Activated gamma-delta T cell treated with anti-CD3 and anti-CD28 coated beads, Interleukin-2, amount 50 U/mL, for 16 hours (primary cell): ENCODE data around the gene OR51B4.
"Not testable (repeated sequence)": the region's sequence is repeated elsewhere in the genome, so short reads cannot be mapped to it uniquely, and the experiment has no call there.

Experiments used
- DNase-seq: peaks from one replicate; pipeline ENCODE4 v3.0.0-alpha.2; 2020; ENCODE audit warnings: low read depth

OR51B4 gene, protein sequence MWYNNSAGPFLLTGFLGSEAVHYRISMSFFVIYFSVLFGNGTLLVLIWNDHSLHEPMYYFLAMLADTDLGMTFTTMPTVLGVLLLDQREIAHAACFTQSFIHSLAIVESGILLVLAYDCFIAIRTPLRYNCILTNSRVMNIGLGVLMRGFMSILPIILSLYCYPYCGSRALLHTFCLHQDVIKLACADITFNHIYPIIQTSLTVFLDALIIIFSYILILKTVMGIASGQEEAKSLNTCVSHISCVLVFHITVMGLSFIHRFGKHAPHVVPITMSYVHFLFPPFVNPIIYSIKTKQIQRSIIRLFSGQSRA

DNA sequence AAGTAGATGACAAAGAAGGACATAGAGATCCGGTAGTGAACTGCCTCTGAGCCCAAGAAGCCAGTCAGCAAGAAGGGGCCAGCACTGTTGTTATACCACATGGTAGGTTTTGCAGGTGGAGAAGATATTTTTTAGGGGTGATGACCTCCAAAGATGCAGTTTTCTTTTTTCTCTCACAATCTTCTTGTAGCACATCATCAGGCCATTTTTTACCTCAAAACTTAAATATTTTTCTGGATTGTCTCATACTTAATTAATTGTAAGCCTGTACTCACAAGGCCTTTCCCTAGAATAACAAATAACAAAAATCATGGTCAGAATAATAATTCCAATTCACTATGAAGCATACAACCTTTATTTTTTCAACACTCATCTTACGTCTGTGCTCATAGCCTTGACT is at the start of gene OR51B4:
TSS of gene OR51B4 (minus strand) at position 101 of the 400 bp plus-strand sequence. CDS start at position 101, 0 bp downstream.
- no peak for DNase-seq

DNA sequence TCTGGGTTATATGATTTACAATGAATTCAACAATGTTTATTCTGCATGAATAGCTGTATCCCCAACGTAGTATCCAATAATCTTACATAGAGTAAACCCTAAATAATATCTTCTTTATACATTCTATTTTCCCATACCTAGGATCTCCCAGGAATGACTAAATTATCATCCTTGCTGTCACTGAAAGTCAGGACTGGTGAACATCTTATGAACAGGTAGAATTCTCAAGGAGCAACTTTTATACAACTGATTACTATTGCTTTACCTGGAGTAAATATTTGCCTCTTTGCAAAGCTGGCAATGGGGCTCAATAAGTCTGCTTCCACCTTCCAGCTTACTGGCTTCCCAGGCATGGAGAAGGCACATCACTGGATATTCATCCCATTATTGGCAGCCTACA is 49.5 kb upstream of the OR51B4 start, which contains the start of gene OR51B6:
TSS of gene OR51B6 (plus strand) at position 301 of the 400 bp plus-strand sequence. CDS start at position 301, 0 bp downstream.
- DNase-seq: no peak

DNA sequence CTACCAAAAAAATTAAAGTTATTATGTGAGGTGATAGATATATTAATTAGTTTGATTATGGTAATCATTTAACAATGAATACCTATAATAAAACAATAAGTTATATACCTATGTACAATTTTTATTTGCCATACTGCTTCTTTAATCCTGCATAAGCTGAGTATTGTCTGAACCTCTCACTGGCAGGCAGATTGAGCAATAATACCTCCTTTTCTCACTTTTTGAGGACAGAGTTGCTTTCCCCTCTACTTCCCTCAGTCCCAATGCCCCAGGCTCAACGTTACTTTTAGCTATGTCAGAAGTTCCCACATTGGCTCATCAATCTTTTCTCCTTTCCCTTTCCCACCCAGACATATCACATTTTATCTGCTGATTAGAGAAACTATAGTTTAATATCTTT is 47.8 kb upstream of the OR51B4 start:
- no peak for DNase-seq

DNA sequence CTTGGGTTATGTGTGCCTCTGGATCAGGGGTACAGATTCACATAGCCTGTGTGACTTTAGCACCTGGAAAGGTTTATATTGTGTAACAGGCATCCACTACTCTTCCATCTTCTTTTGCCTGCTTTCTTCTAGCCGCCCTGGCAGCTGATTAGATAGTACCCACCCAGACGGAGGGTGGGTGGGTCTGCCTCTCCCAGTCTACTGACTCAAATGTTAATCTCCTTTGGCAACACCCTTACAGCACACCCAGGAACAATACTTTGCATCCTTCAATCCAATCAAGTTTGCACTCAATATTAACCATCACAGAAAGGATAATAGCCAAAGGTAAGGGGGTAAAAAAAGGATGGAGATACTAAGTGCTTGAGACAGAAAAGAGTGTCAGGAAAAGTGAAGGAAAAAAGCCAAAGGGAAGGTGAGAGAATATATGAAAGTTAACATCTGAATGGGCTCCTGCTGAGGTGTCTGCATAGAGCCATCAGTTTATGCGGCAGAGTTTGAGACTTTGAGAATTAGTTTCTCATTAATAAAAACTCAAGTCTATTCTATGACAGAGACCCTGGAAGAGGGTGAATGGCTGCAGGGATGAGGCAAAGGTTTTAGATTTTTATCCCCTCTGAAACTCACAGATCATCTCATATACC is 46.9 kb upstream of the OR51B4 start:
- no peak for DNase-seq

DNA sequence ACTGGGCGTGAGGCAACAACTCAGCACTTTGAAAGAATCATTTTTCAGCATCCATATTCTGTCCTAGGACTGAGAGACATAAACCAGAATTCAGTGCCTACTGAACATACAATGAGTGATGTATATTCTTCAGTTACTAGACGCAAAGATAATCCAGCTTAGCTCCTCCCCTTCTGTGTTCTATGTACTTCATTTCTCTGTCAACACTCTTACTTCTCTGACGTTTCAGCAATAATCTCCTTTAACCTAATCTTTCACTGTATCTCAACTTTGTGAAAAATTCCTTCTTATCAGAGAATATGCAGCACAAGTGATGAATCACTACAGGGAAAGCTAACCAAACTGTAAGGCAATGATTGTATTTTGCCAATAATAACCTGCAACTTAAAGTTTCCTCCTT is 44.1 kb upstream of the OR51B4 start:
- no peak for DNase-seq

DNA sequence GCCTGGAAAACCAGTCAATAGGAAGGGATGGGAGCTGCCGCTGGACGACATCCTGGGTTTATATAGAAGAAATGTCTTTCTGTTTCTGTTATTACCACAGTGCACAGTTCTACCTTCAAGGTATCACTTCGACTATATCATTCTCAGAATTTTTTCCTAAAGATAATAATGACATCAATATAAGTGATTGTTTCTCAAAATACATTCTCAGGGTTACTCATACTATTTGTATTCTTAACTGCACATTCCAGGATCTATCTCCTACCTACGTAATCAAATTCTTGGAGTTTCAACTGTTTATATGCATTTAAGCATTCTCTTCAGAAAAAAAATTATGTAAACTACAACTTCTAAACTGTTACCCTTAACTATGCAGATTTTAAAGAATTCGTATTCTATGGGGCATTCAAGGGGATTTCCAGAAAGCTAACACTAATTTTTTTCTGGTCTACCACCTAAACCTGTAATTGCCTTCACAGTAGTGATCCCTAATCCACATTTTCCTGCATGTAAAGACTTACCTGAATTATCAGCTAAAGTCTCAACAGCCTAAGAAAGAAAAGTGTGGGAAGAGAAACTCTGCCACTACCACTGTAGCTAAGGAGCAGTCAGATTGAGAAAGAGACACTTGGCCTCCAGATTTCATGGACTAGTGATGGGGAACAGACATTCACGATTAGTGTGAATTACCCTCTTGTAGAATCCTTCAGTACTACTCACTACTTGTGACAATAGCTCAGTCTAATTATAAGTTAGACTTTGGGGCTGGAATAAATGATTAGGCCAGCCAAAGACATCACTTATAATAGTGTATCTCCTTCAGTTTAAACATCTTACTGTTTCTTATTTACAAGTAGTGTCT is 42.0 kb upstream of the OR51B4 start, which contains the start of gene OR51B5:
TSS of gene OR51B5 (minus strand) at position 51 of the 862 bp plus-strand sequence. CDS start at position 51, 0 bp downstream.
- DNase-seq: no peak

DNA sequence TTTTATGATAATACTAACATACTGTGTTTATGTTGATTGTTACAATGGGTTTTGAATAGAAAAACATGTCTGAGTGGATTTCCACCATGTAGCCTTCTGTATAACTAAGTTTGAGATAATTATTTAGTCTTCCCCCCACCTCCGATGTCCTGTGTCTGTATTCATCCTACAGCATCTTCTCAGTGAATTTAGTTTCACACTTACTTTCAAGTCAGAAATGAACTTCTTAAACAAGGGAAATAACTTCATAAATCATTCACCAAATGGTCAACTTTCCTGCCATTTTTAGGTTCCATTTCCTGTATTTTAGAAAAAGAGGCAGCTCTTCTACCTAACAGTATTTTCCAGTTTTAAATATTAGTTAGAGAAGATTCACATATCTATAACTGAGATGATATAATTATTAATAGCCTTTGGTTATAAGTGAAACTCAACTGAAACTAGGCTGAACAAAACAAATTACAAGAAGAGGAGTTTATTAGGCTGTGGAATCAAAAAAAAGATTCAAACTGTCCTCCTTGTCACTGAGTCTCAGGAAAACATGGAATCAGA is 38.1 kb upstream of the OR51B4 start:
- DNase-seq: no peak

DNA sequence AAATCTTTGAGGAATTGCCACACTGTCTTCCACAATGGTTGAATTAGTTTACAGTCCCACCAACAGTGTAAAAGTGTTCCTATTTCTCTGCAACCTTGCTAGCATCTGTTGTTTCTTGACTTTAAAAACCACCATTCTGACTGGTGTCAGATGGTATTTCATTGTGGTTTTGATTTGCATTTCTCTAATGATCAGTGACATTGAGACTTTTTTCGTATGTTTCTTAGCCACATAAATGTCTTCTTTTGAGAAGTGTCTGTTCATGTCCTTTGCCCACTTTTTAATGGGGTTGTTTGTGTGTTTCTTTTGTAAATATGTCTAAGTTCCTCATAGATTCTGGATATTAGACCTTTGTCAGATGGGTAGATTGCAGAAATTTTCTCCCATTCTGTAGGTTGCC is 35.5 kb upstream of the OR51B4 start:
- not testable (repeated sequence) for DNase-seq

DNA sequence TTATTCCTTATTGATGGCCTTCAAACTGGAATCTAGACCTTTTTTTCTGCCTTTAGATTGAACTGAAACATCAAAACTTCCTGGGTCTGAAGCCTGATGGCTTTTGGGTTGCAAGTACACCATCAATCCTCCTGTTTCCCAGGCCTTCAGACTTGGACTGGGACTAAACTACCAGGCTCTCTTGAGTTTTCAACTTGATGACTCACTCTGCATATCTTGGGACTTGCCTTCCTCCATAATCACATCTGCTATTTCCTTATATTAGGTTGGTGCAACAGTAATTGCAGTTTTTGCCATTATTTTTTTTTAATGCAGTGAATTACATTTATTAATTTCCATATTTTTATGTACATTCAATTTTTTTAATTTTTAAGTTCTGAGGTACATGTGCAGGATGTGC is 34.6 kb upstream of the OR51B4 start:
- DNase-seq: no peak

DNA sequence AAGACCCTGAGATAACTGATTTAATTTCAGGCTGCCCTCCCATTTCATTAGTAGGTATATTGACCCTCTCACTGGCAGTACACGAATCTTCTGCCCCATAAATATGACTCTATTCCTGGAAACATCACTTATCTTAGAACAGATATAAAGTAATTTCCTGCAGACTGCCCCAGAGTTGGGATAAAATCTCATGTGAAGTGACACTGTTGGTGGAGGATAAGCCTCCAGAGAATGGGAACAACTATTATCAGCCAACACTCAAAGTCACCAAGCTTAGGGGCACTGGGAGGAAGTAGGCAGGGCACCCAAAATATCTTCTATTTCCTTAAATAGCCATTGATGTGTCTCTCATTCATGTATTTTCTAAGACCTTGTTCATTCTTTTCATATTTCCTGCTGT is 33.4 kb upstream of the OR51B4 start:
- DNase-seq: no peak

DNA sequence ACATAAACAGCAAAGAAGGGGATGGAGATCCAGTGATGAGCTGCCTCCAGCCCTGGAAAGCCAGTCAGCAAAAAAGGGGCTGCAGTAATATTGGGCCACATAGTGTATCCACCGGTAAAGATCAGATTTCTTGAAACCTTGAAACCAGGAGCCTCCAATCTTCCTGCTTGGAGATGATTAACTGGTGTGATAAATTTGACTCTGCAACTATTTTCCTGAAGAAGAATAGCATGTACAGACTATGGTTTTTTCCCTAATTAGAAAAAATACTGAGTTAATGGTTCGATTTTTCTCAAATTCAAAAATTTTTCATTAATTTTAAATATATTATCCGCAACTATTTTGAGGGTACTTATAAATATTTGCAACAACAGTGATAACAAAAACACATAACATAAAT is 22.5 kb upstream of the OR51B4 start, which contains the start of gene OR51B2:
TSS of gene OR51B2 (minus strand) at position 101 of the 400 bp plus-strand sequence. CDS start at position 101, 0 bp downstream.
- DNase-seq: no peak

DNA sequence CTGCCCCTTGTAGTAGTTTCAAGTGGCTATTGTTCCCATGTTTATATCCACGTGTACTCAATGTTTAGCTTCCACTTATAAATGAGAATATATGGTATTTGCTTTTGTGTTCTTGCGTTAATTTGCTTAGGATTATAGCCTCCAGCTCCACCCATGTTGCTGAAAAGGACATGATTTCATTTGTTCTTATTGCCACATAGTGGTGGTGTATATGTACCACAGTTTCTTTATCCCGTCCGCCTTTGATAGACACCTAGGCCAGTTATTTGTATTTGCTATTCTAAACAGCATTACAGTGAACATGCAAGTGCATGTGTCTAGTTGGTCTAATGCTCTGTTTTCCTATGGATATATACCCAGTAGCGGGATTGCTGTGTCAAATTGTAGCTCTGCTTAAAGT is 15.5 kb upstream of the OR51B4 start:
- DNase-seq: no peak

DNA sequence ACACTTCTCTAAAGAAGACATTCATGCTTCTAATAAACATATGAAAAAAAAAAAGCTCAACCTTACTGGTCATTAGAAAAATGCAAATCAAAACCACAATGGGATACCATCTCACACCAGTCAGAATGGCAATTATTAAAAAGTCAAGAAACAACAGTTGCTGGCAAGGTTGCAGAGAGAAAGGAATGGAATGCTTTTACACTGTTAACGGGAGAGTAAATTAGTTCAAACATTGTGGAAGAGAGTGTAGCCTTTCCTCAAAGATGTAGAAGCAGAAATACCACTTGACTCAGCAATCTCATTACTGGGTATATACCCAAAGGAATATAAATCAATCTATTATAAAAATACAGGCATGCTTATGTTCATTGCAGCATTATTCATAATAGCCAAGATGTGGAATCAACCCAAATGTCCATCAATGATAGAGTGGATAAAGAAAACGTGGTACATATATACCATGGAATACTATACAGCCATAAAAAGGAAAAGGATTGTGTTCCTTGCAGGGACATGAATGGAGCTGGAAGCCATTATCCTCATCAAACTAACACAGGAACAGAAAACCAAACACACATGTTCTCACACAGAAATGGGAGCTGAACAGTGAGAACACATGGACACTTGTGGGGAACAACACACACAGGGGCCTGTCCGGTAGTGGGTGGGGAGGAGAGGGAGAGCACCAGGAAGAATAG is 11.7 kb upstream of the OR51B4 start:
- DNase-seq: not testable (repeated sequence)

DNA sequence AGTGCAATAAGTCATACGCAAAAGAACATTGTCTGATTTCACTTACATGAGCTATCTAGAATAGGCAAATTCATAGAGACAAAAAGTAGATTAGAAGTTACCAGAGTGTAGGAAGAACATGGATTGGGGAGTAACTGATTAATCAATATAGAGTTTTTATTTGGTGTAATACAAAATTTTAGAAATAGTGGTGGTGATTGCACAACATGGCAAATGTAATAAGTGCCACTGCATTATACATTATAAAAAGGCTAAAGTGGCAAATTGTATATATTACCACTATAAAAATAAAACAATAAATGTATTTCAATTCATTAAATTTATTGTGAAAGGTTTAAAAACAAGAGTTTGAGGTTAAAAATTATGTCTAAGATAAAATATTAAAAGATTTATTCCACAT is 8.7 kb upstream of the OR51B4 start:
- no peak for DNase-seq

DNA sequence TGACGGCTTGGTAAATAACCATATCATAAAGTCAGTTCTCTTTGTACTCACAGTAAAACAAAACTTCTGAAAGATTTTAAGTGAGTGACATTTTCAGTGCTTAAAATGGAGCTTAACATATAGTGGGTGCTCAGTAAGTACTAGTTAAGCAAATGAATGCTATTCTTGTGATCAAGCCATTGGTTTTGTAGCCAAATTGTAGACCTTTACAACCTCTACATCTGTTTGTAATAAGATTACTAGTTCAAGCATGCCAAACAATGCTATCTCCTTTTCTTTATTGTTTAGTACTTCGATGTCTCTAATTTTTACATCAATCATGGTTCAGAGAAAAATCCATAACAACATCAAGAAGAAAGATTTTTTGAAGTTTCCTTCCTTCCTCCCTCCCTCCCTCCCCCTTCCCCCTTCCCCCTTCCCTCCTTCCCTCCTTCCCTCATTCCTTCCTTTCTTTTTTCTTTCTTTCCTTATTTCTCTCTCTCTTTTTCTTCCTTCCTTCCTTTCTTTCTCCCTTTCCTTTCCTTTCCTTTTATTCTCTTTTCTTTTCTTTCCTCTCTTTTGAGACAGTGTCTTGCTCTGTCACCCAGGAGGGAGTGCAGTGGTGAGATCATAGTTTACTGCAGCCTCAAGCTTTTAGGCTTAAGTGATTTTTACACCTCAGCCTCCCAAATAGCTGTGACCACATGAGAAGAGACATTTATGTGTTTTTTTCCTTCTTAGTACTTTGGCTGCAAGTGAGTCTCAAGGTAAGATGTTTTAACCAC is 5.7 kb upstream of the OR51B4 start:
- no peak for DNase-seq

DNA sequence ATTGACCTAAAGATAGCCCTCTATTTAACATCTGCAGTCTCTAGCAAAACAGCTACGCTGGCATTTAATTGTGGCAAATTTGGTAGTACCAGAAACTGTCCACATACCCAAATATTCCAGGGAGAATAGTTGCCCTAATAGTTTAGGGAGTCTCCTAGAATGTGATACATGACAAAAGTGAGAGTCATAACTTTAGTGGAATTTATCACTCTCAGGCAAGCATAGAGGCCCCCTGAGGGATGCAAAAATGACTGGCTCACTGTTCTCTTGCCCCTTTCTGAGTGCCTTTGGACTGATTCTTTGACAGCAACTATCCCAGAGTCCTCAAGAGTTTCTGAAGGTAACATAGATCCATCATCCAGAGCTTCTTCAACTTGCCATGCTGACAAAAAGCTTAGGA is 2.3 kb upstream of the OR51B4 start:
- DNase-seq: no peak

DNA sequence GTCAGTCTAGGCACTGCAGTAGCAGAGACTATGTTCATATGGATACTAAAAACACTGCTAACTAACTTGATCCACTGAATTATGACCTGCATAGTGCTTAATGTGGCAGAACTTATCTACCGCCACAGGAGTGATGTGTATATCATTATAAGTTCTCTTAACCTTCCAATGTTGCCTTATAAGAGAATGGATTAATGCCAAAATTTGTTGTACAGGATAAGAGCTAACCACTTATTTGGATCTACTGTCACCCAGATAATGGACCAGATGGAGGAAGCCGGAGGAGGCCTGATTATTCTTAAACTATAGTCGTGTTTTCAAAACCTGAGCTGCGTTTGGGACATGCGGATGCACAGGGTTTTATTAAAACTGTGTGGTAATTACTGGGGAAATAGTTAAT is 1.9 kb upstream of the OR51B4 start:
- no peak for DNase-seq

DNA sequence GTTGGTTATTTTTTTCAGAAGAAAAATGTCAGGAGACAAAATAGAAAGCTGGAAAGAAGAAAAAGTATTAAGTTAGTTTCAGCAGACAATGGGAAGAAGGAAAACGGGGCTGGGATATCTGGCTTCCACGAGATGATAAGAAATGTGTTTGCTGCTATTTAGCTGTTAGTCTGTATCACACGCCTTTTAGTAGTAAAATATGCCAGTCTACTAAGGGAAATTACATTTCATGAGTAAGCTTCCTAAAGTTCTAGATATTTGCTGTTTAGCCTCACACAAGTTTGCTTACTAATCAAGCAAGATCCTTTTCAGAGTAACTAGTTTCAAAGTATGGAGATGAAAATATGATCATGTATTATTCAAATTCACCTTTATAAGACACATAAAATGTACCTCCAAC is 1.5 kb downstream of the OR51B4 start:
- no peak for DNase-seq

DNA sequence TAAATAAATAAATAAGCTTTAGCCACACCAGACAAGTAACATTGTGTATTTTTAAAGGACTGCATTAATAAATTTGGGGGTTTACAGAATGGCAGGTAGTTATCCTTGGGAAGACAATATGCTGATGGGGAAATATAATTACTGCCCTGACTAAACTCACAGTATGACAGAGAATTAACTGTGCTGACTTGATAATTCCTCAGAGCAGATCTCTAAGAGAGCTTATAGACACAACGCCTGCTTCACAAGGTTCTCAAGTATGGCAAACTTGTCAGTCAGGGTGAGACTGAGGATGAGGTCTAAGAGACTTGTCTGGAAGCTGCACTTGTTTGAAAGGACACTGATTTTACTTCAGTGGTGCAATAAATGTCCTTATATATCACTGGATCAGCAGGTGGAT is 3.3 kb downstream of the OR51B4 start:
- no peak for DNase-seq

DNA sequence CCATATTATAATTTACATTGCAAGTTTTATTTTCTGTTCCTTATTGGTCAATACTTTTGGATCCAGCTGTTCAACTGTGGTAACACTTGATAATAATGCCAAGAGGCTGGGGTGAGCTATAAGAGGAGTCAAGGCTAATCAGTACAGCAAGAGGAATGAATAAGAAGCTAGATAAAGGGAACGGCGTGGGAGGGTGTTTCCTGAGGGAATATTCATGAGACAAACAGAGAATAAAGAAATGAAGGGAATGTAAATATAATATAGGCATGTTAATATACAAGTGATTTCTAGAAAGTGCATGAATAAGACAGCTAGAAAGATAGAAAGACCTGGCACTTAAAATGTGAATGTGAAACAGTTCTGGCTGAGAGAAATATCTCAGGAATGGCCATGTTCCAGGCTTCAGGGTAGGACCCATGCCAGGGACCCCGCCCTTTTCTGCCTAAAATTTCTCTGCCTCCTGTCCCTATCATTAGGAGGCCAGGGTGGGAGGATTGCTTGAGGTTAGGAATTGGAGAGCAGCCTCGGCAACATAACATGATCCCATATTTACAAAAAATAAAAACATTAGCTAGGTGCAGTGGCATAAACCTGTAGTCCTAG is 3.9 kb downstream of the OR51B4 start:
- DNase-seq: no peak
